B cell (primary cell): ENCODE data around the gene SGPL1. TPM values are rescaled to one million over a fixed set of nuclear protein-coding genes. Genes with fewer than 3 reads are reported as not detected.

Experiments used
- ATAC-seq: fragments of 200-7000 bp; cut with Tn5 transposase; one replicate; pipeline ENCODE4 v1.10.0; 2021; ENCODE audit warnings: low read depth, mild to moderate bottlenecking, moderate number of reproducible peaks, moderate library complexity
- CTCF ChIA-PET: fragments of 350-600 bp; sonication (Branson Sonifier 250); formaldehyde crosslinking; loops from one replicate; lab custom pipeline; 2021; ENCODE audit warnings: antibody characterized with exemption, inconsistent platforms; lab: Charles Lee
- POLR2A ChIA-PET: fragments of 350-600 bp; sonication (Branson Sonifier 250); formaldehyde crosslinking; loops from one replicate; lab custom pipeline; 2021; ENCODE audit warnings: antibody characterized with exemption; lab: Charles Lee
- DNase-seq: peaks from one replicate; pipeline ENCODE4 v3.0.0; 2013
- H2AFZ ChIP-seq: 2 replicates; pipeline ENCODE4 v1.6.1; 2012; ENCODE audit warnings: mild to moderate bottlenecking, low read depth, low read length; ENCODE audit not compliant: insufficient read depth, poor library complexity, severe bottlenecking
- H3K27ac ChIP-seq, 2 donors: 1 replicate in 1 of 2; 2 replicates in 1 of 2; pipeline ENCODE4 v1.5.1; 2012 to 2013; ENCODE audit warnings: low read length in 2 of 2, mild to moderate bottlenecking in 2 of 2, moderate library complexity in 1 of 2
- H3K27me3 ChIP-seq, 4 experiments: fragments of 200-600 bp in 1 of 4; sonication (generic) in 1 of 4; replicated peaks in 1 of 4; 1 replicate in 2 of 4; 2 replicates in 2 of 4; pipeline versions ENCODE4 v1.6.1 to v1.7.0; 2013 to 2016; ENCODE audit warnings: low read length in 3 of 4, mild to moderate bottlenecking in 2 of 4, mixed read lengths in 1 of 4, moderate library complexity in 1 of 4; ENCODE audit not compliant: insufficient read depth in 4 of 4, control insufficient read depth in 3 of 4; ENCODE audit errors: control extremely low read depth in 1 of 4
- H3K36me3 ChIP-seq, 2 experiments: replicated peaks in 1 of 2; 1 replicate in 1 of 2; 2 replicates in 1 of 2; pipeline versions ENCODE4 v1.6.1 to v1.7.1; 2013; ENCODE audit warnings: low read length in 1 of 2; ENCODE audit not compliant: insufficient read depth in 2 of 2, control insufficient read depth in 1 of 2; ENCODE audit errors: control extremely low read depth in 1 of 2, extremely low read depth in 1 of 2
- H3K4me1 ChIP-seq, 2 donors: fragments of 200-600 bp in 1 of 2; sonication (generic) in 1 of 2; 1 replicate in 1 of 2; 2 replicates in 1 of 2; pipeline versions ENCODE4 v1.5.1 to v1.6.1; 2013 to 2017; ENCODE audit warnings: low read length in 2 of 2; ENCODE audit not compliant: control insufficient read depth in 2 of 2, insufficient read depth in 2 of 2
- H3K4me2 ChIP-seq: replicated peaks from 2 replicates; pipeline ENCODE3; 2012; ENCODE audit warnings: mild to moderate bottlenecking, low read depth, low read length; ENCODE audit not compliant: poor library complexity, severe bottlenecking
- H3K4me3 ChIP-seq, 5 experiments: fragments of 200-600 bp in 1 of 5; sonication (generic) in 1 of 5; 1 replicate in 3 of 5; 2 replicates in 2 of 5; pipeline versions ENCODE4 v1.5.1 to v1.7.0; 2011 to 2016; ENCODE audit warnings: low read length in 4 of 5, mild to moderate bottlenecking in 4 of 5, low read depth in 2 of 5, control low read depth in 1 of 5, moderate library complexity in 1 of 5; ENCODE audit not compliant: insufficient read depth in 1 of 5; ENCODE audit errors: control extremely low read depth in 1 of 5, extremely low read depth in 1 of 5
- H3K79me2 ChIP-seq: fragments of 200-600 bp; sonication (generic); one replicate; pipeline ENCODE4 v1.6.0; 2016; ENCODE audit warnings: low read length; ENCODE audit not compliant: control insufficient read depth, insufficient read depth
- H3K9ac ChIP-seq: fragments of 200-600 bp; sonication (generic); 2 replicates; pipeline ENCODE4 v1.6.1; 2017; ENCODE audit warnings: mild to moderate bottlenecking, low read length, moderate library complexity
- H3K9me3 ChIP-seq, 3 donors: one replicate each; pipeline versions ENCODE4 v1.6.1 to v1.7.1; 2013; ENCODE audit warnings: low read length in 2 of 3; ENCODE audit not compliant: control insufficient read depth in 2 of 3, insufficient read depth in 1 of 3; ENCODE audit errors: control extremely low read depth in 1 of 3
- H4K20me1 ChIP-seq: 2 replicates; pipeline ENCODE4 v1.6.0; 2012; ENCODE audit warnings: mild to moderate bottlenecking, low read length; ENCODE audit not compliant: insufficient read depth, control insufficient read depth, poor library complexity, severe bottlenecking
- H3K27ac Mint-ChIP-seq: one replicate; pipeline ENCODE4 v1.8.0; 2021; ENCODE audit warnings: mixed read lengths
- H3K27me3 Mint-ChIP-seq: one replicate; pipeline ENCODE4 v1.8.0; 2021; ENCODE audit warnings: mixed read lengths
- H3K4me1 Mint-ChIP-seq: one replicate; pipeline ENCODE4 v1.8.0; 2021; ENCODE audit warnings: mixed read lengths
- H3K4me3 Mint-ChIP-seq: one replicate; pipeline ENCODE4 v1.8.0; 2021; ENCODE audit warnings: mixed read lengths
- H3K9me3 Mint-ChIP-seq: one replicate; pipeline ENCODE4 v1.8.0; 2022; ENCODE audit warnings: mixed read lengths; ENCODE audit not compliant: insufficient read depth
- EZH2 ChIP-seq: IDR thresholded peaks from 2 replicates; pipeline ENCODE4 v1.6.1; 2012; ENCODE audit warnings: borderline replicate concordance, low read depth, mild to moderate bottlenecking, moderate library complexity, low read length; ENCODE audit not compliant: insufficient read depth, poor library complexity, severe bottlenecking
- WGBS: methylation state at CpG from one replicate; pipeline ENCODE4 v1.1.5; 2013; ENCODE audit warnings: missing lambda C conversion rate; ENCODE audit not compliant: insufficient coverage; 5-methylcytosine and 5-hydroxymethylcytosine counted together
- intact Hi-C: fragments of 100-400 bp; cut with micrococcal nuclease; formaldehyde crosslinking; loops from one replicate; pipeline ENCODE4 v1.10.0; 2022
- polyA plus RNA-seq: library from polyadenylated mRNA; depleted of rRNA; stranded (reverse); fragments of >200 nt; gene quantifications from 2 replicates; pipeline ENCODE4 v1.2.3, GENCODE V29; 2012
- total RNA-seq, 2 donors: library from RNA; stranded (reverse); fragments of 120-200 nt in 1 of 2; gene quantifications; 1 replicate in 1 of 2; 2 replicates in 1 of 2; pipeline versions ENCODE4 v1.2.3 to v1.2.4, GENCODE V29; 2013 to 2022
- TF ChIP-seq, protein P1 (sequence below): fragments of 200-600 bp; IDR thresholded peaks from one replicate; pipeline ENCODE4 v1.8.0; 2022; ENCODE audit warnings: antibody characterized with exemption, mild to moderate bottlenecking

The SGPL1 gene
- total and polyA plus RNA-seq, 2 donors (not counting 1 experiment from before 2014, with no cell fraction given) = 9.1 to 46.2 TPM

DNA sequence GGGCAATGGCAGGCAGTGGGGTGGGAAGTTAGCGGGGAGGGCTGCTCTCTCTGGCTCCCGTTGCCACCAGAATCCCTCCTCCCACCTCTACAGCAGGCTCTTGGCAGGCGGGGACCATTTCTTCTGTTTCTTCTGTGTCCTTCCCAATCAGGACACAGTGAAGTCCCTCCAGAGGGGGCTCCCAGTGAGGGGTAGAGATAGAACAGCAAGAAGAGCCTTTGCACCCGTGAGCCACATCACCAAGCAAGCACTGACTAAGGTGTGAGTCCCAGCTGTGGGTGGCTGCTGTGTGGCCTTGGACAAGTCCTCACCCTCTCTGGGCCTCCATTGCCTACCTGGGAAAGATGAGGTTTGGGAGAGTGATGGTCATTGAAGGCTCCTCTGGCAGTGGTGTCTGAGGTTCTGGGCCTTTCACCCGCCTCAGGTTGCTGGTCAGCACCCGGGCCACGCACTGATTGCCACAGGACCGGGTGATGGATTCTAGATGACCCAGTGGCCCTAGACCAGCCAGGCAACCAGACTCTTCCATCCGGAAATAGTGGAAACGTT, 98.6 kb downstream of the SGPL1 start:
- ChIA-PET POLR2A (no interaction called here), CTCF (no interaction called here)
- H3K36me3 ChIP-seq = no peaks in the 10 kb centered on the region
- H3K4me3 ChIP-seq = no peak overlapping the region
- intact Hi-C loops = no loop called here
- H2AFZ ChIP-seq = no peak overlapping the region
- H4K20me1 ChIP-seq = no peaks in the 10 kb centered on the region
- no peaks in the 10 kb centered on the region for H3K9me3 Mint-ChIP-seq
- TF ChIP-seq, protein P1, sequence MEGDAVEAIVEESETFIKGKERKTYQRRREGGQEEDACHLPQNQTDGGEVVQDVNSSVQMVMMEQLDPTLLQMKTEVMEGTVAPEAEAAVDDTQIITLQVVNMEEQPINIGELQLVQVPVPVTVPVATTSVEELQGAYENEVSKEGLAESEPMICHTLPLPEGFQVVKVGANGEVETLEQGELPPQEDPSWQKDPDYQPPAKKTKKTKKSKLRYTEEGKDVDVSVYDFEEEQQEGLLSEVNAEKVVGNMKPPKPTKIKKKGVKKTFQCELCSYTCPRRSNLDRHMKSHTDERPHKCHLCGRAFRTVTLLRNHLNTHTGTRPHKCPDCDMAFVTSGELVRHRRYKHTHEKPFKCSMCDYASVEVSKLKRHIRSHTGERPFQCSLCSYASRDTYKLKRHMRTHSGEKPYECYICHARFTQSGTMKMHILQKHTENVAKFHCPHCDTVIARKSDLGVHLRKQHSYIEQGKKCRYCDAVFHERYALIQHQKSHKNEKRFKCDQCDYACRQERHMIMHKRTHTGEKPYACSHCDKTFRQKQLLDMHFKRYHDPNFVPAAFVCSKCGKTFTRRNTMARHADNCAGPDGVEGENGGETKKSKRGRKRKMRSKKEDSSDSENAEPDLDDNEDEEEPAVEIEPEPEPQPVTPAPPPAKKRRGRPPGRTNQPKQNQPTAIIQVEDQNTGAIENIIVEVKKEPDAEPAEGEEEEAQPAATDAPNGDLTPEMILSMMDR = no peak
- DNase-seq (no peak), ATAC-seq (no peak)
- H3K79me2 ChIP-seq = no peaks in the 10 kb centered on the region
- peaks cover 0 to 4% (median 0%) of the 10 kb centered on the region in 3 donors for H3K9me3 ChIP-seq
- H3K4me1 Mint-ChIP-seq = no peaks in the 10 kb centered on the region
- H3K4me2 ChIP-seq = no peak overlapping the region
- WGBS = 87% methylated on average over 7 of the region's 10 CpGs
- H3K27me3 Mint-ChIP-seq = peaks cover 9% of the 10 kb centered on the region
- no peaks in the 10 kb centered on the region for H3K4me1 ChIP-seq
- H3K27ac Mint-ChIP-seq = no peak overlapping the region
- peaks cover 0 to 2% (median 0%) of the 10 kb centered on the region in 4 experiments for H3K27me3 ChIP-seq
- no peak overlapping the region for H3K9ac ChIP-seq
- no peak overlapping the region for H3K27ac ChIP-seq
- H3K4me3 Mint-ChIP-seq = no peak overlapping the region

DNA sequence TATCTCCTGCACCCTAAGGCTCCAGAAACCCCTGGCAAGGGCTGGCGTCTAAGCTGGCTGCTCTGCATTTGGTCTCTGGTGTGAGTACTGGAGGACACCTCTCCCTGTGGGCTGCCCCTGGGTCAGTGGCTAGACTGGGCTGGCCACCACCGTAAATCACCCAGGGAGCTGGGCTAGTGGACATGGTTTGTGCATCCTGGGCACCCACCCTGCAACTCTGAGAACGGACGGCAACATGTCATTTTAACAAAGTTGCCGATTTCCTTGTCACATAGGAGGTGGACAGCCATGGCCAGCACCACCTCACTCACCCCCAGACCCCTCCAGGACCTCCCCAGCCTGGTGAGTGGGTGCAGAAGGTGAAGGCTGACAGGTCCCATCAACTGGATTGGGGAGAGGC, 99.5 kb downstream of the SGPL1 start:
- Histone ChIP-seq H3K27ac (no peak overlapping the region), H3K9ac (no peak overlapping the region), H3K79me2 (no peaks in the 10 kb centered on the region), H3K4me1 (no peaks in the 10 kb centered on the region), H3K4me2 (no peak overlapping the region), H3K27me3 (no peaks in the 10 kb centered on the region), H3K4me3 (no peak overlapping the region), H4K20me1 (no peaks in the 10 kb centered on the region), H2AFZ (no peak overlapping the region), H3K36me3 (no peaks in the 10 kb centered on the region), H3K9me3 (peaks cover 0 to 4% (median 0%) of the 10 kb centered on the region in 3 donors)
- H3K4me3 Mint-ChIP-seq = no peak overlapping the region
- ATAC-seq = no peak
- DNase-seq = no peak
- H3K27me3 Mint-ChIP-seq = peaks cover 9% of the 10 kb centered on the region
- intact Hi-C loops = no loop called here
- POLR2A ChIA-PET = no interaction called here
- H3K27ac Mint-ChIP-seq = no peak overlapping the region
- WGBS = 100% methylated on average over 5 of the region's 5 CpGs
- TF ChIP-seq, protein P1 = no peak
- TF ChIP-seq EZH2 = no peak
- H3K9me3 Mint-ChIP-seq = no peaks in the 10 kb centered on the region
- CTCF ChIA-PET = no interaction called here
- no peaks in the 10 kb centered on the region for H3K4me1 Mint-ChIP-seq
